Activated naive CD4-positive, alpha-beta T cell treated with anti-CD3 and anti-CD28 coated beads for 36 hours (primary cell): Measurements from ENCODE around the gene MEST. TPM values are rescaled to one million over a fixed set of nuclear protein-coding genes. Genes with fewer than 3 reads are reported as not detected.
A peak's percentile ranks its signal among the peaks of the same experiment; 100 is the strongest.

ENCODE experiments used
- CTCF ChIA-PET: fragments of 350-600 bp; sonication (Branson Sonifier 250); formaldehyde crosslinking; loops from one replicate; lab custom pipeline; 2021; ENCODE audit warnings: antibody characterized with exemption; lab: Charles Lee
- DNase-seq: peaks from one replicate; pipeline ENCODE4 v3.0.0-alpha.2; 2020
- H3K27ac Mint-ChIP-seq: one replicate; pipeline ENCODE4 v1.8.0; 2021; ENCODE audit warnings: mild to moderate bottlenecking, mixed read lengths
- H3K27me3 Mint-ChIP-seq: one replicate; pipeline ENCODE4 v1.8.0; 2021; ENCODE audit warnings: low read depth, mixed read lengths
- H3K36me3 Mint-ChIP-seq: one replicate; pipeline ENCODE4 v1.8.0; 2021; ENCODE audit warnings: low read depth, mixed read lengths
- H3K4me1 Mint-ChIP-seq: one replicate; pipeline ENCODE4 v1.8.0; 2021; ENCODE audit warnings: low read depth, mixed read lengths
- H3K4me3 Mint-ChIP-seq: one replicate; pipeline ENCODE4 v1.8.0; 2021; ENCODE audit warnings: mild to moderate bottlenecking, moderate library complexity, mixed read lengths
- H3K9me3 Mint-ChIP-seq: one replicate; pipeline ENCODE4 v1.8.0; 2021; ENCODE audit warnings: mixed read lengths
- intact Hi-C: fragments of 100-400 bp; cut with micrococcal nuclease; formaldehyde crosslinking; loops from one replicate; pipeline ENCODE4 v1.15.1; 2023
- total RNA-seq, 2 experiments: library from RNA; stranded (reverse); gene quantifications; one replicate each; pipeline ENCODE4 v1.2.3, GENCODE V29; 2021

The MEST gene
- total RNA-seq, 2 experiments from 2014 or later, result 1.4 to 1.6 TPM

- H3K27me3 Mint-ChIP-seq, result peaks cover 14% of the 10 kb centered on the region
- H3K36me3 Mint-ChIP-seq, result no peaks in the 10 kb centered on the region
- intact Hi-C loops, result loop anchor here (1.0 to 5.0 kb wide), 5 partner anchors 45 to 415 kb away; partner anchors contain the start of gene CEP41
- peak overlapping the region; percentile 74 for H3K4me3 Mint-ChIP-seq
- H3K9me3 Mint-ChIP-seq, result no peaks in the 10 kb centered on the region
- DNase-seq, result no peak
- H3K4me1 Mint-ChIP-seq, result peaks cover 23% of the 10 kb centered on the region
- H3K27ac Mint-ChIP-seq, result no peak overlapping the region
- CTCF ChIA-PET, result interaction anchor here (0.6 to 2.2 kb wide), 12 partner anchors 11 to 881 kb away, joined by 3 to 8 read pairs (median 4); partner anchors contain the start of gene CEP41
Observed at GRCh38 chr7:130486954-130487436, 4.9 kb upstream of the MEST start.

- peaks cover 26% of the 10 kb centered on the region for H3K27me3 Mint-ChIP-seq
- H3K9me3 Mint-ChIP-seq, result no peaks in the 10 kb centered on the region
- no peaks in the 10 kb centered on the region for H3K36me3 Mint-ChIP-seq
- CTCF ChIA-PET, result interaction anchor here (0.6 to 2.2 kb wide), 3 partner anchors 11 to 212 kb away, joined by 3 to 4 read pairs (median 3); no protein-coding TSS in a partner anchor
- DNase-seq, result no peak
- no peak overlapping the region for H3K27ac Mint-ChIP-seq
- H3K4me1 Mint-ChIP-seq, result peaks cover 28% of the 10 kb centered on the region
- no peak overlapping the region for H3K4me3 Mint-ChIP-seq
- intact Hi-C loops, result loop anchor here (5.0 kb wide), 3 partner anchors 46 to 344 kb away; partner anchors contain the start of gene CEP41
Observed at GRCh38 chr7:130488392-130489139, 3.3 kb upstream of the MEST start.

- Mint-ChIP-seq H3K4me3 (no peak overlapping the region), H3K4me1 (peaks cover 28% of the 10 kb centered on the region), H3K27ac (no peak overlapping the region), H3K36me3 (no peaks in the 10 kb centered on the region), H3K9me3 (no peaks in the 10 kb centered on the region), H3K27me3 (peaks cover 34% of the 10 kb centered on the region)
- DNase-seq, result no peak
- intact Hi-C loops, result loop anchor here (5.0 kb wide), 3 partner anchors 47 to 343 kb away; partner anchors contain the start of gene CEP41
- CTCF ChIA-PET, result interaction anchor here (0.6 to 1.0 kb wide), 3 partner anchors 12 to 494 kb away, joined by 3 read pairs; no protein-coding TSS in a partner anchor
Observed at GRCh38 chr7:130489140-130489983, 2.5 kb upstream of the MEST start.

- no peak overlapping the region for H3K4me3 Mint-ChIP-seq
- intact Hi-C loops, result loop anchor here (1.0 to 10.0 kb wide), 2 partner anchors 204 to 248 kb away; no protein-coding TSS in a partner anchor
- H3K27me3 Mint-ChIP-seq, result peaks cover 34% of the 10 kb centered on the region
- H3K36me3 Mint-ChIP-seq, result no peaks in the 10 kb centered on the region
- CTCF ChIA-PET, result no interaction called here
- no peak for DNase-seq
- no peak overlapping the region for H3K27ac Mint-ChIP-seq
- H3K9me3 Mint-ChIP-seq, result no peaks in the 10 kb centered on the region
- H3K4me1 Mint-ChIP-seq, result peaks cover 26% of the 10 kb centered on the region
Observed at GRCh38 chr7:130490311-130490791, 1.5 kb upstream of the MEST start.

GRCh38 chr7:130490888-130491804, 739 bp upstream of the MEST start:
- Mint-ChIP-seq H3K4me1 (peaks cover 18% of the 10 kb centered on the region), H3K27ac (no peak overlapping the region), H3K27me3 (peaks cover 34% of the 10 kb centered on the region), H3K4me3 (peak overlapping the region; percentile 64), H3K36me3 (no peaks in the 10 kb centered on the region), H3K9me3 (no peaks in the 10 kb centered on the region)
- intact Hi-C loops, result loop anchor here (1.0 to 10.0 kb wide), 2 partner anchors 204 to 249 kb away; no protein-coding TSS in a partner anchor
- peak; percentile 43 for DNase-seq
- CTCF ChIA-PET, result interaction anchor here (0.7 to 1.1 kb wide), 2 partner anchors 175 to 249 kb away, joined by 3 read pairs; no protein-coding TSS in a partner anchor

- peak; percentile 13 for DNase-seq
- Mint-ChIP-seq H3K4me1 (peaks cover 9% of the 10 kb centered on the region), H3K36me3 (peaks cover 2% of the 10 kb centered on the region), H3K9me3 (no peaks in the 10 kb centered on the region), H3K27me3 (peaks cover 31% of the 10 kb centered on the region), H3K27ac (no peak overlapping the region), H3K4me3 (peak overlapping the region; percentile 56)
- intact Hi-C loops, result loop anchor here (10.0 kb wide), 1 partner anchor 202 kb away; no protein-coding TSS in a partner anchor
- CTCF ChIA-PET, result no interaction called here
Observed at GRCh38 chr7:130492523-130493274, 814 bp downstream of the MEST start.

GRCh38 chr7:130493275-130493873, 1.5 kb downstream of the MEST start:
- no peaks in the 10 kb centered on the region for H3K9me3 Mint-ChIP-seq
- no peak overlapping the region for H3K27ac Mint-ChIP-seq
- peaks cover 2% of the 10 kb centered on the region for H3K36me3 Mint-ChIP-seq
- DNase-seq, result no peak
- intact Hi-C loops, result loop anchor here (10.0 kb wide), 1 partner anchor 201 kb away; no protein-coding TSS in a partner anchor
- H3K4me3 Mint-ChIP-seq, result peak overlapping the region; percentile 56
- CTCF ChIA-PET, result interaction anchor here (0.6 kb wide), 2 partner anchors 166 to 477 kb away, joined by 3 to 7 read pairs; no protein-coding TSS in a partner anchor
- H3K4me1 Mint-ChIP-seq, result peaks cover 9% of the 10 kb centered on the region
- H3K27me3 Mint-ChIP-seq, result peaks cover 31% of the 10 kb centered on the region

GRCh38 chr7:130494431-130494858, 2.6 kb downstream of the MEST start:
- H3K4me3 Mint-ChIP-seq, result no peak overlapping the region
- H3K27ac Mint-ChIP-seq, result no peak overlapping the region
- peaks cover 9% of the 10 kb centered on the region for H3K4me1 Mint-ChIP-seq
- intact Hi-C loops, result loop anchor here (10.0 kb wide), 1 partner anchor 200 kb away; no protein-coding TSS in a partner anchor
- H3K27me3 Mint-ChIP-seq, result peaks cover 29% of the 10 kb centered on the region
- H3K9me3 Mint-ChIP-seq, result no peaks in the 10 kb centered on the region
- CTCF ChIA-PET, result interaction anchor here (1.2 kb wide), 1 partner anchor 11 kb away, joined by 4 read pairs; no protein-coding TSS in a partner anchor
- H3K36me3 Mint-ChIP-seq, result peaks cover 2% of the 10 kb centered on the region
- DNase-seq, result no peak

- DNase-seq, result no peak
- H3K27ac Mint-ChIP-seq, result no peak overlapping the region
- no peaks in the 10 kb centered on the region for H3K4me1 Mint-ChIP-seq
- intact Hi-C loops, result no loop called here
- no peaks in the 10 kb centered on the region for H3K27me3 Mint-ChIP-seq
- H3K4me3 Mint-ChIP-seq, result no peak overlapping the region
- peaks cover 8% of the 10 kb centered on the region for H3K36me3 Mint-ChIP-seq
- H3K9me3 Mint-ChIP-seq, result no peaks in the 10 kb centered on the region
- CTCF ChIA-PET, result no interaction called here
Observed at GRCh38 chr7:130500463-130500862, 8.6 kb downstream of the MEST start.

GRCh38 chr7:130500910-130501309, 9.0 kb downstream of the MEST start:
- no peak for DNase-seq
- intact Hi-C loops, result no loop called here
- H3K27me3 Mint-ChIP-seq, result no peaks in the 10 kb centered on the region
- H3K27ac Mint-ChIP-seq, result no peak overlapping the region
- no peak overlapping the region for H3K4me3 Mint-ChIP-seq
- H3K4me1 Mint-ChIP-seq, result no peaks in the 10 kb centered on the region
- peaks cover 8% of the 10 kb centered on the region for H3K36me3 Mint-ChIP-seq
- no peaks in the 10 kb centered on the region for H3K9me3 Mint-ChIP-seq
- CTCF ChIA-PET, result no interaction called here
